RCC 7860 (cell line): ENCODE results near the gene CIP2A.

Source experiments
- DNase-seq: peaks from one replicate; pipeline ENCODE4 v3.0.0-alpha.2; 2015; ENCODE audit warnings: low spot score
- FAIRE-seq: peaks from 2 replicates; lab custom pipeline; 2012; peaks lifted over from hg19 to GRCh38; lab: Jason Lieb, UNC

CIP2A gene

DNA sequence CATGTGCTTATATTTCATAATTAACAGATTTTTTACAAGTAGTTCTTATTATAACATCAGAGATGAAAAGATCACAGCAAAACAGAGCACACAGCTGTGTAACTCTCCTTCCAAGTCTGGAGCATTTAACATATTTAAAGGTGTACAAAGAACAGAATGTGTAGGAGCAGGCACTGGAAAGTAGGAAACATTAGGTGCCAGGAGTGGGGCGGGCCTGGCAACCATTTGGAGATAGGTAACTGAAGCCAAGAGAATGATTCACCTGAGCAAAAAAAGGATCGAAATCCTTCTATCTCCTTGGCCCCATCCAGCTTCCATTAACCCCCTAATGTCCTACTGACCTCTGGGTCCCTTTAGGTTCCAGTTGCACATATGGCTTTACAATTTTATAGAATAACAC, 76.6 kb downstream of the CIP2A start:
- no peak for DNase-seq
- no peak for FAIRE-seq

DNA sequence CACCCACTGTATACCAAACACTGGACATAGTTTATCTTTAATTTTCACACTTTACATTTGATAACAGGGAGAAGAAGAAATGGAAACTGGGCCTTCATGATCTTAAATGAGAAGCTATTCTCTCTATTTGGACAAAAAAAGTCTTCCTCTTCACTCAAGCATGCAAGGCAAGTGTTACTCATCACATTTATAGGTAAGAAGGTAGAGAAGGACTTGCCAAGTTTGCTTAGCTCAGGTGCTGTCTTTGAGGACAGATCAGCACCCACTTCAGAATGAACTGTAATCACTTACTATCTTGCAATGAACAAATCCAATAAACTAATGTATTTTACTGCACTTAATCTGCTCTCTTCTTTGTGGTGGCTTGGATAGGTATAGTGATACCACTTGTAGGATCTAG, 77.7 kb downstream of the CIP2A start:
- DNase-seq, result no peak
- FAIRE-seq, result no peak

- FAIRE-seq, result no peak
- no peak for DNase-seq
Measured at GRCh38 chr3:108511055-108511454, 78.2 kb downstream of the CIP2A start.

GRCh38 chr3:108510496-108510895, 78.7 kb downstream of the CIP2A start, which contains the start of gene MYH15:
Gene MYH15, minus strand, starts transcription at chr3:108510596. Its CDS starts 66 bp downstream, at chr3:108510530.
- DNase-seq, result no peak
- no peak for FAIRE-seq

GRCh38 chr3:108509871-108510270, 79.4 kb downstream of the CIP2A start:
- DNase-seq (no peak), FAIRE-seq (no peak)

GRCh38 chr3:108509263-108509662, 80.0 kb downstream of the CIP2A start:
- FAIRE-seq, result no peak
- DNase-seq, result no peak

GRCh38 chr3:108507902-108508301, 81.3 kb downstream of the CIP2A start:
- DNase-seq (no peak), FAIRE-seq (no peak)

- FAIRE-seq, result no peak
- DNase-seq, result no peak
Measured at GRCh38 chr3:108505811-108506210, 83.4 kb downstream of the CIP2A start.

- FAIRE-seq, result no peak
- DNase-seq, result no peak
Measured at GRCh38 chr3:108503722-108504121, 85.5 kb downstream of the CIP2A start.

GRCh38 chr3:108501535-108501934, 87.7 kb downstream of the CIP2A start:
- FAIRE-seq (no peak), DNase-seq (no peak)

DNA sequence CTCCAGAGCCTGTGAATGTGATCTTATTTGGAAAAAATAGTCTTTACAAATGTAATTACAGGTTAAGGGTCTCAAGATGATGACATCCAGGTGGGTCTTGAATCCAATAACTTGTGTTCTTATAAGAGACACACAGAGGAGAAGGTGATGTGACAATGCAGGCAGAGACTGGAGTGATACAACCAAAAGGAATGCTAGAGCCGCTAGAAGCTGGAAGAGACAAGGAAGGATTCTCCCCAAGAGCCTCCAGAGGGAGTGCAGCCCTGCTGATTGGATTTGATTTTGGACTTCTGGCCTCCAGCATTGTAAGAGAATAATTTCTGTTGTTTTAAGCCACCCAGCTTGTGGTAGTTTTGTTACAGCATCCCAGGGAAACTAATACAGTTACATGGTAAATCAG, 88.5 kb downstream of the CIP2A start:
- no peak for FAIRE-seq
- DNase-seq, result no peak
